H9 (cell line): ENCODE measurements around the gene HTRA1. TPM values are rescaled to one million over a fixed set of nuclear protein-coding genes. Genes with fewer than 3 reads are reported as not detected.

Experiments used
- DNase-seq: peaks from one replicate; pipeline ENCODE4 v3.0.0-alpha.2; 2017
- H2AFZ ChIP-seq: one replicate; pipeline ENCODE4 v1.6.1; 2013; ENCODE audit warnings: mild to moderate bottlenecking, low read length, control low read depth, moderate library complexity
- H2AK5ac ChIP-seq: 2 replicates; pipeline ENCODE4 v1.6.1; 2013; ENCODE audit warnings: low read length, control low read depth, mixed read lengths; ENCODE audit not compliant: insufficient read length
- H2BK120ac ChIP-seq: one replicate; pipeline ENCODE4 v1.6.1; 2013; ENCODE audit warnings: low read depth, mild to moderate bottlenecking, low read length, control low read depth, inconsistent platforms; ENCODE audit not compliant: poor library complexity, severe bottlenecking
- H2BK12ac ChIP-seq: 2 replicates; pipeline ENCODE4 v1.6.1; 2013; ENCODE audit warnings: low read length, control low read depth, mixed read lengths, low read depth; ENCODE audit not compliant: insufficient read length
- H2BK15ac ChIP-seq: 2 replicates; pipeline ENCODE4 v1.6.1; 2013; ENCODE audit warnings: low read depth, low read length, control low read depth
- H2BK20ac ChIP-seq: one replicate; pipeline ENCODE4 v1.6.1; 2013; ENCODE audit warnings: low read depth, mild to moderate bottlenecking, low read length, control low read depth, inconsistent platforms; ENCODE audit not compliant: poor library complexity, severe bottlenecking
- H2BK5ac ChIP-seq: 2 replicates; pipeline ENCODE4 v1.6.1; 2013; ENCODE audit warnings: low read length, control low read depth, mixed read lengths; ENCODE audit not compliant: insufficient read length
- H3K14ac ChIP-seq: 2 replicates; pipeline ENCODE4 v1.6.1; 2013; ENCODE audit warnings: low read length, control low read depth; ENCODE audit not compliant: insufficient read depth
- H3K18ac ChIP-seq: 2 replicates; pipeline ENCODE4 v1.6.1; 2013; ENCODE audit warnings: low read depth, mild to moderate bottlenecking, mixed read lengths, low read length, control low read depth; ENCODE audit not compliant: insufficient read length
- H3K23ac ChIP-seq: 2 replicates; pipeline ENCODE4 v1.6.1; 2013; ENCODE audit warnings: low read length, control low read depth, mixed read lengths, low read depth; ENCODE audit not compliant: insufficient read length
- H3K23me2 ChIP-seq: 2 replicates; pipeline ENCODE4 v1.6.1; 2013; ENCODE audit warnings: low read depth, mild to moderate bottlenecking, mixed read lengths, low read length, control low read depth; ENCODE audit not compliant: insufficient read length, poor library complexity, severe bottlenecking
- H3K27ac ChIP-seq: 2 replicates; pipeline ENCODE4 v1.5.1; 2013; ENCODE audit warnings: low read length, control low read depth, mixed read lengths, low read depth; ENCODE audit not compliant: insufficient read length
- H3K27me3 ChIP-seq: 2 replicates; pipeline ENCODE4 v1.6.1; 2013; ENCODE audit warnings: low read length, control low read depth, inconsistent platforms; ENCODE audit not compliant: insufficient read depth
- H3K4ac ChIP-seq: 2 replicates; pipeline ENCODE4 v1.6.1; 2013; ENCODE audit warnings: low read depth, mild to moderate bottlenecking, control low read depth, inconsistent platforms, low read length, moderate library complexity
- H3K4me1 ChIP-seq: 2 replicates; pipeline ENCODE4 v1.6.1; 2013; ENCODE audit warnings: low read length, control low read depth, inconsistent platforms; ENCODE audit not compliant: insufficient read depth
- H3K4me2 ChIP-seq: 2 replicates; pipeline ENCODE4 v1.6.1; 2013; ENCODE audit warnings: low read length, control low read depth, mixed read lengths; ENCODE audit not compliant: insufficient read length, insufficient read depth
- H3K56ac ChIP-seq: 2 replicates; pipeline ENCODE4 v1.6.1; 2013; ENCODE audit warnings: low read depth, mild to moderate bottlenecking, mixed read lengths, low read length, control low read depth; ENCODE audit not compliant: insufficient read length
- H3K79me1 ChIP-seq: 2 replicates; pipeline ENCODE4 v1.6.1; 2013; ENCODE audit warnings: low read depth, mild to moderate bottlenecking, moderate library complexity, low read length, control low read depth, inconsistent platforms; ENCODE audit not compliant: insufficient read depth, poor library complexity, severe bottlenecking
- H3K79me2 ChIP-seq: 2 replicates; pipeline ENCODE4 v1.6.1; 2013; ENCODE audit warnings: low read length, control low read depth, inconsistent platforms; ENCODE audit not compliant: insufficient read depth
- H3K9ac ChIP-seq: 2 replicates; pipeline ENCODE4 v1.6.1; 2013; ENCODE audit warnings: low read length, control low read depth, mixed read lengths; ENCODE audit not compliant: insufficient read length; ENCODE audit errors: extremely low read depth
- H3K9me3 ChIP-seq: one replicate; pipeline ENCODE4 v1.6.1; 2013; ENCODE audit warnings: low read depth, low read length, inconsistent platforms; ENCODE audit not compliant: control insufficient read depth
- H3T11ph ChIP-seq: one replicate; pipeline ENCODE4 v1.6.1; 2013; ENCODE audit warnings: mild to moderate bottlenecking, low read length, control low read depth, inconsistent platforms
- H4K20me1 ChIP-seq: one replicate; pipeline ENCODE4 v1.6.1; 2013; ENCODE audit not compliant: control insufficient read depth, insufficient read length, insufficient read depth
- H4K5ac ChIP-seq: 2 replicates; pipeline ENCODE4 v1.6.1; 2013; ENCODE audit warnings: low read depth, mild to moderate bottlenecking, mixed read lengths, low read length, control low read depth; ENCODE audit not compliant: insufficient read length
- H4K8ac ChIP-seq: replicated peaks from 2 replicates; pipeline ENCODE4 v1.6.1; 2013; ENCODE audit warnings: low read length, control low read depth, mixed read lengths, low read depth; ENCODE audit not compliant: insufficient read length
- H4K91ac ChIP-seq: 2 replicates; pipeline ENCODE4 v1.6.1; 2013; ENCODE audit warnings: low read depth, mild to moderate bottlenecking, moderate library complexity, mixed read lengths, low read length, control low read depth; ENCODE audit not compliant: insufficient read length
- H3K27ac Mint-ChIP-seq, 3 experiments: 2 replicates in 2 of 3; 3 replicates in 1 of 3; pipeline ENCODE4 v1.8.0; 2020 to 2021; ENCODE audit warnings: mixed read lengths in 3 of 3, mild to moderate bottlenecking in 1 of 3, moderate library complexity in 1 of 3
- H3K27me3 Mint-ChIP-seq: 2 replicates; pipeline ENCODE4 v1.8.0; 2021; ENCODE audit warnings: low read depth, mild to moderate bottlenecking, moderate library complexity, mixed read lengths
- H3K36me3 Mint-ChIP-seq, 3 experiments: 2 replicates in 2 of 3; 3 replicates in 1 of 3; pipeline ENCODE4 v1.8.0; 2020 to 2021; ENCODE audit warnings: low read depth in 3 of 3, mixed read lengths in 3 of 3; ENCODE audit not compliant: insufficient read depth in 1 of 3
- H3K4me1 Mint-ChIP-seq, 2 experiments: 2 replicates each; pipeline ENCODE4 v1.8.0; 2020; ENCODE audit warnings: mixed read lengths in 2 of 2
- H3K4me3 Mint-ChIP-seq, 2 experiments: 2 replicates in 1 of 2; 3 replicates in 1 of 2; pipeline ENCODE4 v1.8.0; 2020 to 2021; ENCODE audit warnings: mild to moderate bottlenecking in 2 of 2, mixed read lengths in 2 of 2, moderate library complexity in 1 of 2
- H3K9me3 Mint-ChIP-seq, 2 experiments: 2 replicates in 1 of 2; 3 replicates in 1 of 2; pipeline ENCODE4 v1.8.0; 2020; ENCODE audit warnings: mild to moderate bottlenecking in 2 of 2, mixed read lengths in 2 of 2, moderate library complexity in 1 of 2
- CTCF ChIP-seq: fragments of 200-600 bp; sonication (generic); conservative IDR thresholded peaks from 3 replicates; pipeline ENCODE4 v1.8.0; 2021; ENCODE audit warnings: antibody characterized with exemption, mild to moderate bottlenecking
- WGBS: extraction: QIAGEN DNeasy Blood & Tissue Kit; methylation state at CpG from one replicate; pipeline ENCODE4 v1.1.7; 2013; ENCODE audit warnings: missing lambda C conversion rate, low lambda C conversion rate, mixed read lengths; ENCODE audit not compliant: insufficient read length; ENCODE audit errors: extremely low coverage; 5-methylcytosine and 5-hydroxymethylcytosine counted together
- total RNA-seq: library from RNA; stranded (reverse); gene quantifications from 2 replicates; pipeline ENCODE4 v1.2.1, GENCODE V29; 2021

The HTRA1 gene
- total RNA-seq, 1 experiment from 2014 or later = 11.1 TPM

- Histone ChIP-seq H2BK120ac (no peak overlapping the region), H2BK15ac (no peak overlapping the region), H2BK5ac (no peak overlapping the region), H3K9me3 (no peaks in the 10 kb centered on the region), H3T11ph (no peak overlapping the region), H4K20me1 (no peaks in the 10 kb centered on the region), H3K18ac (no peak overlapping the region), H3K27ac (no peak overlapping the region), H4K5ac (no peak overlapping the region), H3K9ac (no peak overlapping the region), H4K91ac (no peak overlapping the region), H2AFZ (no peak overlapping the region), H3K79me2 (no peaks in the 10 kb centered on the region), H3K14ac (no peak overlapping the region), H3K79me1 (no peaks in the 10 kb centered on the region), H3K4me2 (no peak overlapping the region), H2BK12ac (no peak overlapping the region), H2BK20ac (no peak overlapping the region), H3K23ac (no peak overlapping the region), H3K56ac (no peak overlapping the region), H3K4ac (no peak overlapping the region), H3K27me3 (no peaks in the 10 kb centered on the region), H4K8ac (no peak overlapping the region), H3K23me2 (no peaks in the 10 kb centered on the region), H2AK5ac (no peak overlapping the region), H3K4me1 (no peaks in the 10 kb centered on the region)
- no peaks in the 10 kb centered on the region for H3K4me1 Mint-ChIP-seq
- WGBS = no CpG with 5 or more reads among the region's 2 CpGs
- no peaks in the 10 kb centered on the region for H3K27me3 Mint-ChIP-seq
- H3K4me3 Mint-ChIP-seq = no peak overlapping the region
- H3K36me3 Mint-ChIP-seq = no peaks in the 10 kb centered on the region
- TF ChIP-seq CTCF = no peak
- no peak for DNase-seq
- H3K9me3 Mint-ChIP-seq = no peaks in the 10 kb centered on the region
- H3K27ac Mint-ChIP-seq = 0 out of 7 replicates have a peak overlapping the region, but pooled peaks of 1 of the 3 experiments have one; percentile 45
Observed at GRCh38 chr10:122549636-122550035, 88.3 kb downstream of the HTRA1 start.
